ENCODE data around the gene NKD1. TPM values are rescaled to one million over a fixed set of nuclear protein-coding genes. Genes with fewer than 3 reads are reported as not detected.
A peak's percentile ranks its signal among the peaks of the same experiment; 100 is the strongest.

Gene NKD1
- total and polyA plus RNA-seq, 4 donors: 2.3 to 14.1 (median 8.0) TPM

GRCh38 chr16:50604065-50604418 lies 55.8 kb downstream of the NKD1 start:
- Histone ChIP-seq H3K27ac (ENCODE audit: low read depth in 1 of 2, low read length in 1 of 2) (peak overlapping the region in 1 of 2 donors; percentile 11), H3K9ac (ENCODE audit: insufficient read depth in 1 of 2, low read length in 2 of 2) (no peak overlapping the region), H3K27me3 (ENCODE audit: control insufficient read depth in 3 of 3, insufficient read depth in 3 of 3, low read length in 2 of 3) (no peaks in the 10 kb centered on the region), H3K4me3 (no peak overlapping the region), H3K9me3 (ENCODE audit: control insufficient read depth in 4 of 4, insufficient read depth in 3 of 4, low read length in 3 of 4) (no peaks in the 10 kb centered on the region), H3K4me1 (ENCODE audit: control insufficient read depth in 5 of 5, insufficient read depth in 5 of 5, low read length in 5 of 5) (peaks cover 0 to 60% (median 29%) of the 10 kb centered on the region in 5 donors), H3K36me3 (ENCODE audit: control insufficient read depth in 4 of 4, insufficient read depth in 4 of 4, low read length in 4 of 4) (peaks cover 0 to 23% (median 4%) of the 10 kb centered on the region in 4 donors)
- no peak for DNase-seq
- TF ChIP-seq, protein P1, sequence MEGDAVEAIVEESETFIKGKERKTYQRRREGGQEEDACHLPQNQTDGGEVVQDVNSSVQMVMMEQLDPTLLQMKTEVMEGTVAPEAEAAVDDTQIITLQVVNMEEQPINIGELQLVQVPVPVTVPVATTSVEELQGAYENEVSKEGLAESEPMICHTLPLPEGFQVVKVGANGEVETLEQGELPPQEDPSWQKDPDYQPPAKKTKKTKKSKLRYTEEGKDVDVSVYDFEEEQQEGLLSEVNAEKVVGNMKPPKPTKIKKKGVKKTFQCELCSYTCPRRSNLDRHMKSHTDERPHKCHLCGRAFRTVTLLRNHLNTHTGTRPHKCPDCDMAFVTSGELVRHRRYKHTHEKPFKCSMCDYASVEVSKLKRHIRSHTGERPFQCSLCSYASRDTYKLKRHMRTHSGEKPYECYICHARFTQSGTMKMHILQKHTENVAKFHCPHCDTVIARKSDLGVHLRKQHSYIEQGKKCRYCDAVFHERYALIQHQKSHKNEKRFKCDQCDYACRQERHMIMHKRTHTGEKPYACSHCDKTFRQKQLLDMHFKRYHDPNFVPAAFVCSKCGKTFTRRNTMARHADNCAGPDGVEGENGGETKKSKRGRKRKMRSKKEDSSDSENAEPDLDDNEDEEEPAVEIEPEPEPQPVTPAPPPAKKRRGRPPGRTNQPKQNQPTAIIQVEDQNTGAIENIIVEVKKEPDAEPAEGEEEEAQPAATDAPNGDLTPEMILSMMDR (IDR thresholded peaks at IDR 0.05; ENCODE audit: control extremely low read depth, extremely low read depth): no peak
- ATAC-seq (ENCODE audit: insufficient read depth, low FRiP score): no peak
- WGBS, 2 donors: 85 to 97% methylated on average over 2 of the region's 2 CpGs

- 79 to 85% methylated on average over 4 of the region's 4 CpGs for WGBS, 2 donors
- no peaks in the 10 kb centered on the region for H3K27me3 ChIP-seq (ENCODE audit: control insufficient read depth in 3 of 3, insufficient read depth in 3 of 3, low read length in 2 of 3)
- H3K9ac ChIP-seq (ENCODE audit: insufficient read depth in 1 of 2, low read length in 2 of 2): no peak overlapping the region
- no peak overlapping the region for H3K4me3 ChIP-seq
- TF ChIP-seq, protein P1 (IDR thresholded peaks at IDR 0.05; ENCODE audit: control extremely low read depth, extremely low read depth): no peak
- ATAC-seq (ENCODE audit: insufficient read depth, low FRiP score) (no peak), DNase-seq (no peak)
- peaks cover 0 to 60% (median 33%) of the 10 kb centered on the region in 5 donors for H3K4me1 ChIP-seq (ENCODE audit: control insufficient read depth in 5 of 5, insufficient read depth in 5 of 5, low read length in 5 of 5)
- peaks cover 0 to 23% (median 5%) of the 10 kb centered on the region in 4 donors for H3K36me3 ChIP-seq (ENCODE audit: control insufficient read depth in 4 of 4, insufficient read depth in 4 of 4, low read length in 4 of 4)
- no peaks in the 10 kb centered on the region for H3K9me3 ChIP-seq (ENCODE audit: control insufficient read depth in 4 of 4, insufficient read depth in 3 of 4, low read length in 3 of 4)
- H3K27ac ChIP-seq (ENCODE audit: low read depth in 1 of 2, low read length in 1 of 2): no peak overlapping the region
Measured at GRCh38 chr16:50604610-50605009, 56.4 kb downstream of the NKD1 start.

DNA sequence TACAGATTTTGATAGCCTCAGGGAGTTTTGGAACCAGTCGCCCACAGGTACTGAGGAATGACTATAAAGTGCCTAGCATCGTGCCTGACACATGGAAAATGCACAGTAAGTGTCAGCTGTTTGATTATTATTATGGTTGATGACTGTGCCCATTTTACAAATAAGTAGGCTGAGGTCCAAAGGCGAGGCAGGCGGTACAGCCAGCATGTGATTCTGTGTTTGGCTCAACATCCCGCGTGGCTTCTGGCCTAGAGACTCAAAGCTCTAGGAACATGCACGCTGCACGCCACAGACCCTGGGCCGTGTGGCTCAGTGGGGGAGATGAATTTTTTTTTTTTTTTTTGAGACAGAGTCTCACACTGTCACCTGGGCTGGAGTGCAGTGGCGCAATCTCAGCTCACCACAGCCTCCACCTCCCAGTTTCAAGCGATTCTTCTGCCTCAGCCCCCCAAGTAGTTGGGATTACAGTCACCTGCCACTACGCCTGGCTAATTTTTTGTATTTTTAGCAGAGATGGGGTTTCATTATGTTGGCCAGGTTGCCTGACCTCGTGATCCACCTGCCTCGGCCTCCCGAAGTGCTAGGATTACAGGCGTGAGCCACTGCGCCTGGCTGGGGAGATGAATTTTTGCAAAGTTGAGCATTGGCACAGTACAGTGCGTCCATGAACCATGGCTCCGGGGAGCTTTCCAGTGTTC lies 57.7 kb downstream of the NKD1 start:
- Histone ChIP-seq H3K36me3 (ENCODE audit: control insufficient read depth in 4 of 4, insufficient read depth in 4 of 4, low read length in 4 of 4) (peaks cover 0 to 24% (median 5%) of the 10 kb centered on the region in 4 donors), H3K27ac (ENCODE audit: low read depth in 1 of 2, low read length in 1 of 2) (no peak overlapping the region), H3K9me3 (ENCODE audit: control insufficient read depth in 4 of 4, insufficient read depth in 3 of 4, low read length in 3 of 4) (no peaks in the 10 kb centered on the region), H3K4me3 (no peak overlapping the region), H3K27me3 (ENCODE audit: control insufficient read depth in 3 of 3, insufficient read depth in 3 of 3, low read length in 2 of 3) (no peaks in the 10 kb centered on the region), H3K4me1 (ENCODE audit: control insufficient read depth in 5 of 5, insufficient read depth in 5 of 5, low read length in 5 of 5) (peaks cover 0 to 56% (median 32%) of the 10 kb centered on the region in 5 donors), H3K9ac (ENCODE audit: insufficient read depth in 1 of 2, low read length in 2 of 2) (no peak overlapping the region)
- DNase-seq: no peak
- WGBS, 2 donors: 87% methylated on average over 19 of the region's 19 CpGs
- TF ChIP-seq, protein P1 (IDR thresholded peaks at IDR 0.05; ENCODE audit: control extremely low read depth, extremely low read depth): no peak
- no peak for ATAC-seq (ENCODE audit: insufficient read depth, low FRiP score)

All from lung (tissue), 12 donors.